ENCODE results near the gene MYO6.

- TF ChIP-seq CTCF (conservative IDR thresholded peaks at IDR 0.05; ENCODE audit: low read length) (no peak), EZH2phosphoT487 (IDR thresholded peaks at IDR 0.05; ENCODE audit: borderline replicate concordance) (no peak)
These were observed 158.4 kb downstream of the MYO6 start for GRCh38 chr6:75907444-75907843.

Data from Loucy (cell line).